Mucosa of gallbladder (tissue), 1 donor: ENCODE results near the gene MAPK10. TPM values are rescaled to one million over a fixed set of nuclear protein-coding genes. Genes with fewer than 3 reads are reported as not detected.
"Not testable (repeated sequence)": the region's sequence is repeated elsewhere in the genome, so short reads cannot be mapped to it uniquely, and the experiment has no call there.

ENCODE experiments used
- DNase-seq: peaks from one replicate; pipeline ENCODE4 v3.0.0-alpha.2; 2020; ENCODE audit warnings: low spot score
- total RNA-seq: library from RNA; stranded (reverse); gene quantifications from one replicate; pipeline ENCODE4 v1.2.1, GENCODE V29; 2021
- donor health status: DM: no; HTN: no; CAD: no.

Gene MAPK10
- total RNA-seq, 1 donor from 2014 or later = 45.0 TPM

DNA sequence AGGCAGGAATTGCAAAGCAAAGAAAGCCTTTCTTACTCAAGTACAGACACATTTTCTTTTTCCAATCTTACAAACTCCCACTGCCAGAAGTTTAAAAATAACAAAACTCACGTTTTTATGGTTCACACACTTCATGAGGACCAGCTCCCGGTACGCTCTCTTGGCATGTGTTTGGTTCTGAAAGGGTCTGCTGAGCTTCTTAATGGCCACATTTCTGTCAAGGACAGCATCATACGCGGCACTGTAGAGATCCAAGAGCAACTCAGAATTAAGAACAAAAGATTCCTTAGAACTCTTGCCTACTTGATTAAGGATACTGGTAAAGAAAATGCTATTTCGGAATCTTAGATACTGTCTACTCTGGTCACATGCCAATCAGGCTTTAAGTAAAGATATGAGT is 252.7 kb downstream of the MAPK10 start:
- no peak for DNase-seq

DNA sequence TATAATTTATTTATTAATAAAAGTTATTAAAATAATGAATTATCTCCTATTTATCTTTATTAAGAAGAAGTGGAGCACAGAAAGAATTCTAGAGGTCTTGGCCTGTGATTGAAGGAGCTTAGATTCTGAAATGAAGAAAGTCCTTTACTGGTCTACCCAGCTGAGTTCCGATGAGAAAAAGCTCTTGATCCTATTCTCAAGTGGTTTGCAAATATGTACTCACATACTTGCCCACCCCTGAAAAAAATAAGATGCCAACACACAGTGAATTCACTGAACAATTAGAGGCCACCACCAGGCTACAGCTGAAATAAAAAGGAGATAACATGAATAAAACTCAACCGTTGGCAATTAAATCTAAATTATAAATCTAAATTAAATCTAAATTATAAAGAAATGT is 253.4 kb downstream of the MAPK10 start:
- DNase-seq = no peak

DNA sequence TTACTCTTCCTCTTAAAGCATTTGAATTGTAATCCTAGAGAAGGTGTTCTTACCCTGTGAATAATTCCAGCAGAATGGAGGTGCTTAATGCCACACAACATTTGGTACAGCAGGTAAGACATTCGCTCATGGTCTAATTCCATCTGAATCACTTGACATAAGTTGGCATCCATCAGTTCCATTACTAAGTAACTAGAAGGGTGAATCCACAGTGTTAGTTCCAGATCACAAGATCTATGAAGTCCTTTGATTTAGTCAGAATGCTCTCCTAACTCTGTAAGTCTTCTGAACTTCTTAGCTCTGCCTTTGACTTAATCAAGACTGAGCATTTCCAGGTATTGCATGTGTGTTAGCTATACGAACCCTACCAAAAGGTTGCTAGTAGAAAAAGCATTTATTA is 258.0 kb downstream of the MAPK10 start:
- no peak for DNase-seq

DNA sequence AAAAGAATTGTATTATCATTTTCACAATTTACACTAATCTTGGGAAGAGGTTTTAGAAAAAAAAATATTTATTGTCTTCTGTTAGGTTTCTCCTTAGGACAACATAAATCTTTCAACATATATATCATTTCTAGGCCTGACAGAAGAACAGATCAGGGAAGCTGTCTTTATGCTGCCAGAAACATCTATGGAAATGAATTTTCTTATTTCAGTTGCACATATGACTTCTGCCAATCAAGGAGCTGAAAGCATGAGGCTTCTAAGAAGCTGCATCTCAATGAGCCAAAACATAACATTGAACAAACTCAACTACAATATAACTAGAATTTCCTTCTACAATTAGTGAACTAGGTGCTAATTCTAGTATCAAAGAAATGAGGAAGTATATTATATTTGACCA is 258.4 kb downstream of the MAPK10 start:
- DNase-seq = no peak

DNA sequence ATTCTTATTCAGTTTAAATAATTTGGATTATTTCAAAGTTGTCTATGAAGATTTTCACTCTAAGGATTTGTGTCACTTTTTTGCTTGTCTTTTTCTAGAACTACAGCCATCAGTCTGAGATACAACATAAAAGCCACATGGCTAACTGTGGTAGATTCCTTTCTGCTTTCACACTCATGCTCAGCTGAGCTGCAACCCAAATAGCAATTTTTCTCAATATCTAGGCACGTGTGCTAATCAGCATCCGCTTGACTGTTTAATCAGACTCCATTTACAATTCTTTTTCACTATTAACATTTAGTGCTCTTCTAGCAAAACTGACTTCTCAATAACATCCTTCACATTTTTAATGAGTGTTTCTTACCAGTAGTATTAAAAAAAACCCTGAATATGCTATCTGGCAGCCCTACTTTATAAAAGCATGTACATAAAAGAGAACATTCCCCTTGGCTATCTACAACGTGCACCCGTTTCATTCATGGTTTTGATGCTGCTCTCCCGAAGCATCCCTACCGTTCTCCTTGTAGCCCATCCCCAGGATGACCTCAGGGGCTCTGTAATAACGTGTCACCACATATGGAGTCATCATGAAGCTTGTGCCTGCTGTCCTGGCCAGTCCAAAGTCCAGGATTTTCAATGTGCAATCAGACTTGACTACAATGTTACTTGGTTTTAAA is 259.2 kb downstream of the MAPK10 start:
- DNase-seq = no peak

DNA sequence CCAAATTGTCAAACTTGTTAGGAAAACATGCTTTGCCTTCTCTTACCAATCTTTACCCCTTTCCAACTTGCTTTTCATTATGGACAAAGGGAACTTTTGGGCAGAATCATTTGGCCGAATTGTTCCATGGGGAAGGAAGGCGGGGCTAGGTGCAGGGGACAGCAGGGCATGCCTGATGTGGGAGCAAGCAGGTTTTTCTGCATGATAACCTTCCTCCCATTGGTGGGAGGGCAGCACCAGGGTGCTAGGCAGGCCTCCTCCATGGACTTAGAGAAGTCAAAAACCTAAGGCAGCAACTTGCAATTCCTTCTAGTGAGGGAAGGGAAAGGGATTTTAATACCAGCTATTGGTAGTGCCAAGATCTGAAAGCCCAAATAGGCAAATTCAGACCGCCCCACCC is 260.5 kb downstream of the MAPK10 start:
- DNase-seq = no peak

DNA sequence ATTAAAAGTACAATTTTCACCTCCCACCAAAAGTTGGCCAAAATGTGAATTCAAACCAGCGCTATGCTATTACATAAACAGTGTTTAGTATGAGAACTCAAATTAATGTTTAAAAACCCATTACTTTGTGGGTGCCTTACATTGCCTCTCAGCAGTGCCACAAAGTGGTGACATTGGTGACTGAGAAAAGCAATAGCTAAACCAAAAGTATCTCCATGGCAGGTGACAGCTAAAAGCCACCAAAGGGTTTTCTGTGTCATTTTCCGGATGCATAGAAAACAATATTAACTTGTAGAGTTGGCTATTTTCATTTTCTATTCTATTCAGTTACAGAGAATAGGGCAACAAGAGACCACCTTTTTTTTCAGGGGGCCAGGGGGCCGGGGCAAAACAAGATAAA is 261.2 kb downstream of the MAPK10 start:
- no peak for DNase-seq

DNA sequence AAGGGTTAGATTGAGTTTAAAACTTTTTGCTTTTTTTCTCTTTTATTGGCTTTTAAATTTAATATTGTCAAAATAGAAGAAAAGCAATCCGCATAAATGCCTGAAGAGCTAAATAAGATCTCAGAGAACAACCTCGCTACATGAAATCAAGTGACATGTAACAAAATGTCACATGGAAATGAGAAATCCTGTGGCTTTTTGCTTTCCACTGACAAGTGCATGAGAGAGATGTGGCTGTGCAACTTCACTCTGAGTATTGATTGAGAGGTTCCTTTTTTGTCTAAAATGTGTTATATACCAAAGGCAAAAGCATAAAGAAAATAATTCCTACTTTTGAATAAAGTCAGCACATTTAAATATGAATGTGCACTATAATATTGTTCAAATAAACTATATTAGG is 263.5 kb downstream of the MAPK10 start:
- DNase-seq = no peak

DNA sequence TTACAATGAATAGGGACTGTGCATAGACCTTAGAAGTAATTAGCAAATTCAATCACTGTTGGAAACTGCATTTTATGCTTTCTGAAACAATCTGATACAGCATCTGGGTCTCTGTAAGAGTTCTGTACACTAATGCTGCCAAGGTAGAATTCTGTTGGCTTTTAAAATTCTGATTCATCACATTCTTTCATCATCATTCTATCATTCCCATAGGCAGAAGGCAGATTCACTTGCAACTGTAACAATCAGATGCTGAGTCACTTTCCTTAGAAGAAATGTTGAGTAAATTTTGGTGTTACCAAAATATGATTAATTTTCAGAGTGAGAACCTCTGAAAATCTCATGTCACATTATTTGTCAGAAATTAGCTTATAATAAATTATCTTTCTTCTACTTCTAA is 267.2 kb downstream of the MAPK10 start:
- no peak for DNase-seq

DNA sequence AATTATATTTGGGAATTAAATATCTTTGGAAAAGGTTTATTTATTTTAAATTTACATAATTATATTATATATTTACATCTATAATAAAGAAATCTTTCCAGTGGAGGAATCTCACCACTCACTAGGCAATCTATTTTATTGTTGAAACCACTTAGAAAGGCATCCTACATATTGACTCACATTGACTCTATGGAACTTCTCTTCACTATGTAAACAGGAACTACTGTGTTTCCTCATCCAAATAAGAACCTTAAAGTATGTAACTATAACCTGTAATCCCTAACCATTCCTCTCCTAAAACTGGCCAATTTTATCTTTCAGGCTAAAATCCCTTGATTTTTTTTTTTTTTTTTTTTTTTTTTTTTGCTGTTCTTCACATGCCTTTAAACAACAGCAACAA is 268.7 kb downstream of the MAPK10 start:
- DNase-seq = no peak

DNA sequence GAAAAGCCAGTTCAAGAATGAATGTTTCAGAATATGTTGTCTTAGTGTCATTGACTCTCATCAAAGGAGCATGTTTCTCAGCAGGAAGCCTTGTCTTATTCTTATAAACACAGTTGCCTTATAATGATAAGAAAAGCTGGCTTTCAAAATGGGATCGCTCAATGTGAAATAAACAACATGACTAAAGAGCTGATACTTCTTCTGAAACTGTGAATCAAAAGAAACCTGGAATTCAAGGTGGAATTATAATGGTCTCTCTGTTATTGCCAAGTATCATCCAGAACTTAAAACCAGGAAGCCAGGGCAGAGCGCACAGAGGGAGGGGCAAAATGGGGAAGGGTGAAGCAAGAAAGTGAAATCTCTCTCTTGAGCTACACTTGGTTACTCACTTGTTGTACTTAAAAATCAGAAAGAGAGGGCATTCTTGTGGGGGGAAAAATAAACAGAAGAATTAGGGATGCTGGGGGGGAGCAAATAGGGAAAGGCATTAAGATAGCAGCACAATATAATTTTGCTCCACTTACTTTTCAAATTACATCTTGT is 270.0 kb downstream of the MAPK10 start:
- no peak for DNase-seq

DNA sequence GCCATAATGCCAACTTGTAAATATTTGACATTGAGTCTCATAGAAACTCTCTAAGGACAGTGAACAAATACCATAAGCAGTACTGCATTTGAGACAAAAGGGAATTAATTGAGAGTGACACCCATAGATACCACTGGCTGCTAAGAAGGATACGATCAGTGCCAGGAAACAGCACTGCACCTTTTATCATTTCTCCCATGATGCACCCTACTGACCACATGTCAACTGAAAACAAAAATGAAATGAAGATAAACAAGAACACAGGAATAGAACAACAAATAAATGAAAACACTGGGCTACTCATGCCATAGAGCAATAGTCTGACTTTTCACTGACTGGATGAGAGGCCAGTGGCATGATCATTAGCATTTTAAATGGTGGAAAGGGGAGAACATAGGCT is 270.8 kb downstream of the MAPK10 start:
- no peak for DNase-seq

DNA sequence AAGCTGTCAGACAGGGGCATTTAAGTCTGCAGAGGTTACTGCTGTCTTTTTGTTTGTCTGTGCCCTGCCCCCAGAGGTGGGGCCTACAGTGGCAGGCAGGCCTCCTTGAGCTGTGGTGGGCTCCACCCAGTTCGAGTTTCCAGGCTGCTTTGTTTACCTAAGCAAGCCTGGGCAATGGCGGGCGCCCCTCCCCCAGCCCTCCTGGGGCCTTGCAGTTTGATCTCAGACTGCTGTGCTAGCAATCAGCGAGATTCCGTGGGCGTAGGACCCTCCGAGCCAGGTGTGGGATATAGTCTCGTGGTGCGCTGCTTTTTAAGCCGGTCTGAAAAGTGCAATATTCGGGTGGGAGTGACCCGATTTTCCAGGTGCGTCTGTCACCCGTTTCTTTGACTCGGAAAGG is 284.1 kb downstream of the MAPK10 start:
- DNase-seq = not testable (repeated sequence)

DNA sequence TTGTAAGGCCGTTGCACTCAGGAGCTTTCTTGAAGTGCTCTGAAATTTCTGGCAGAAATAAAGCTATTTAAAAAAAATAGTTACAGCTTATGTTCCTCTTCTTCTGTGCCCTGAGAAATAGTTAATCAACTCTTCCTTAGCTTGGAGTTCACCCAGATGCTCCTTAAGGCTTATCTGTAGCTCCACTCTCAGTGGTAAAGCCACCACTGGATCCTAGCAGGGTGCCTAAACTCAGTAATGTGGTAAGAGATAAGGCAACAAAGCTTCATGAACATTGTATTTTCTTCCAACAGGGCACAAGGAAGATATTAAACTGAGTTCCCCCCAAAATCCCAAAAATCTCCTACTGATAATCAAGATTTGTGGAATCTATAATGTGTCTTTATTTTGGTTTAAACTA is 299.5 kb downstream of the MAPK10 start:
- no peak for DNase-seq

DNA sequence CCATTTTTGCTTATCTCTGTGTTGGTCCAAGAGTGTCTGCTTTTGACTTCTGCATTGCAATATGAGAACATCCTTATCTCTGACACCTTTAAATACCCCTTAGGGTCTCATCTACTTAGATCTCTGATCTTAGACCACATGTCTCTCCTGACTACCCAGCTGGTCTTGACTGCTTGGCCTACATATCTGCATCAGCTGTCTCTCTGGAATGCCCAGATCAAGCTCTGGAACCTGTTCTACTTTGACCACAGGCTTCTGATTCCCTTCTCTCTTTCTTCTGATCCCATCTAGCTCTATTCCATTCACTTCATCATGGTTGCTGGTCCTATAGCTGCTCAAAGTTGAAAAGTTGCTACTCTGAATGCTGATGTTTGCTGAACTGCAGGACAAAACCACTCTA is 301.2 kb downstream of the MAPK10 start:
- DNase-seq = no peak

DNA sequence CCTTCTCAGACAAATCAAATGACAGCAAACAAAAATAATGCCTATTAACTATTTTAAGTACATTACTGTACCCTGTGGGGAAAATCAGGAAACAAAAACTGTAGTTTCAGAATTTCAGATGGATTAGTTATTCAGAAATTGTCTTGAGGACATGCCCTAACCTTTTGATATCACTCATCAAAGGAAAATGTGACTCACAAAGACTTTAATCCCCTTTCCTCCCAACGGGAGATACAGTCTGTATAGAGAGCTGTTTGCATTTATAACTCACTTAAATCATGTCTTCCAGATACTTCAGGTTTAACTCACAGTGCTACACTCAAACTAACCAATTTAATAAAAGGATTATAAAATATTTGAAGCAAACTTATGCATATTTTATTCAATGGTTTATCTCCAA is 304.0 kb downstream of the MAPK10 start:
- DNase-seq = no peak

DNA sequence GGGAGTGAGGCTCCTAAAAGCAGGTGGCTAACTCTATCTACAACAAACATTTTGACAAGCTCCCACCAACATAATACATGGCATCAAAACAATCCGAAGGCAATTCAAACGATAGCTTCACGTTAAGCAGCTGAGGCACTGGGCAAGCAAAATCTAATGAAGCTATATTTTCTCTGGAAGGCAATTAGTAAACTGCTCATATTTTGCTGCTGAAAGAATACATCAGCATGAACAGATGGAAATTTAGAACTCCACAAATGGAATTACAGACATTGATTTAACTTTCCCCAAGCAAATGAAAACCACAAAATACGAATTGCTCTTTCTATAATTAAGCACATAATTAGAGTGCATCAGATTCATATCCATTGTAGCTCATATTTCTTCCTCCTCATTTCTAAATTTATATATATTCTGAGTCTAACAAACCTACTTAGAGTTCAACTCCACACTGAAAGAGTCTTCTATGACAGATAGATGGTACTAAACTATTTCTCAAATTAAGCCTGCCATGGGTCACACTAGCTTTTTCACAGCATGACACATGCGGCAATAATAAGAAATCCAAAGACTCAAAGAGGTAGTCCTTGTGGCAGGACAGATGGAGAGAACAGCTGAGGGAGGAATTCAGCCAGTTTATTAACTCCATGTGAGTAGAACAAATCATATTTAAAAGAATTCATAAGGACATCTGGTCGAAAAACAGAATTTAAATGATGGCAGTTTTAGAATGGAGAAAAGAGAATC is 305.4 kb downstream of the MAPK10 start:
- DNase-seq = no peak

DNA sequence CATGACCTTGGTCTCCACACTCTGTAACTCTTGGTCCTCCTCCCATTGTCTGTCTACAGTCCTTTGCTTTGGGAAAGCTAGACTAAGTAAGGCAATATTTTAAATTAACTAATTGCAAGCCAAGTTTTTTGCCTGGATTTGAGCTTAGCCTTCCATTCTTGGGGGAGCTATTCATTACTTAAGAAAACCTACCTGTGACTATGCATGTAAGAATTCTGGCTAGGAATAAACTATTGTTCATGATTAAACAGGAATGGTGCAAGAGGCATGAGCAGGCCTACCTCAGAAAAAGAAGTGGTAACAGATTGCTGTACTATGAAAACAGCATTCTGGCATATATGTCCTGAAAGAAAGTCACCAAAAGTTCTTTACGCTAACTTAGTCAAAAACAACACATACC is 309.4 kb downstream of the MAPK10 start:
- no peak for DNase-seq

DNA sequence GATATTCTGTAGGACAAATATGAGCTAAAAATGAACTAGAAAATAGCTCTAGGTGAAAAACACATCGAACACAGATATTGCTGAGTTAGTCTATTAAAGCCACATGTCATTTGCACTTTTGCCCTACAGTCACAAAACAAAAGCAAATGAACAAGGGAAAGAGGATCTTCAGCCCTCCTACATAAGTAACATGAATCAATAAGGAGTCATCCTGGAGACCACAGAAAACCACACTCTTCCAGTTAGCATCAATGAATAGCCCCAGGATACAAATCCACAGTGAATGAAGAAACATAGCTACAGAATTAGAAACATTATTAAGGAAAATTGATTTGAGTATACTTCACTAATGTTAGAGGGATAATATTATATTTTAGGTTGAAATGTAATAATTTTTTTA is 311.4 kb downstream of the MAPK10 start:
- no peak for DNase-seq

DNA sequence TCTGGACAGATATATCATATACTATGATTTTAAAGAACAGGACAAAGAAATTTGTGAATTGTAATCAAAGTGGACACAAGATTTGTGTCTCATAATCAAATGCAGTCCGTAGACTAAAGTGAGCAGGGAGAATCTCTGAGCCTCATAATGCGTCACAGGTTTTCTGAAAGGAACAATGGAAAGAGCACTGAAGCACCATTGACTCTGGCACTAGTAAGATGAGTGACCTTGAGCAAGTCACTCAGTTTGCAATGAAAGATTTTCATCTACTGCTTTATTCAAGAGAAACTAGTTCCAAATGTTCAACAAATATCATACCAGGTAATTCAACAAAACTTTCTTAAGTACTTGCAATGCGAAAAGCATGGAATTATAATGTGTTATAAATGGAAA is 315.3 kb downstream of the MAPK10 start:
- DNase-seq = no peak

DNA sequence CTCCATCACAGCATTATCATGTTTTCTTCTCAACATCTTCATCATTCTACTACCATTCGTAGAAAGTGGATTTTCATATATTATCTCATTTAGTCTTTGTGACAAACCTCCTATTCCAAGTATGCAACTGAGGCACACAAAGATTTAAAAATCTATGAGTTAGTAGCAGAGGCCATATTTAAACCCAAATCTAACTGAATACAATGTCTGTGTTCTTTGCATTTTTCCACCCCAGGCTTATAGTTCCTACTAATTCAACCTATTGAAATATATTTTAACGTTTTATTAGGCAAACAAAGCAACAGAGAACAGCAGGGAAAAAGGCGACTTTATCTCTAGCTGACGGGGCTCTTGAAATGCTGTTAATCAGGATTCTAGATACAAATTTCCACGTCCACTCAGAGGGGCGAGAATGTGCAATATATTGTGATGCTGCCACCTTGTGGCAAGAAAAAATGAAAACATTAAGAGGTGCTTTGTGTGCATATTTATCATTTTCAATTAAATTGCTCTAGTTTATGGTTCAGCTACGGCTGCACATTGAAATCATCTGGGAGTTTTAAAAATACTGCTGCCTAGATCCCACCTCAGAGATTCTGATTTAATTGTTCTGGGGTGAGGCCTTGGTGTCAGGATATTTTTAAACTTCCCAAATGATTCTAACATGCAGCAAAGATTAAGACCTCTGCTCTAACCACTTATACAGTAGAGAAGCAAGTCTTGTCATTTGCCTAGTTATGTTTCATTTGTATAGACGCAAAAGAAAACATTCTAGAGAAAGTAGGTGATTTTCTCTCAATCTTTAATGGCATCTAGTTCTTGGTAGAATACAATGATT is 315.9 kb downstream of the MAPK10 start:
- peak; percentile 16 for DNase-seq

DNA sequence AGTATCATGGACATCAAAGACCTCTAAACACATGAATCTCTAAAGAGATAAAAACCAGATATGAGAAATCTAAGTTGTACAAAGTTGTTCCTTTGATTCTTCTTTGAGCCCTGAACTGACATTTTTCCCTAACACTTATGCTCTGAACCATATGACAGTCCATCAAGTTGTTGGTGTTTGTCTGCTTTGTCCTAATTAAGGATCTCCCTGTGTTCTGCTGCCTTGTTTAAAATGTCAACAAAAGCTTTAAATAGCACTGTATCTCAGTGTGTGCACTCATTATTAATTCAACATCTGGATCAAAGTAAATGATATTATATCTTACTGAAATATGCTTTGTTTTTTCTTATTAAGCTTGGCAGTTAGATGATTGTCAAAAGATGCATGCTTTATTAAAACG is 321.8 kb downstream of the MAPK10 start:
- no peak for DNase-seq

DNA sequence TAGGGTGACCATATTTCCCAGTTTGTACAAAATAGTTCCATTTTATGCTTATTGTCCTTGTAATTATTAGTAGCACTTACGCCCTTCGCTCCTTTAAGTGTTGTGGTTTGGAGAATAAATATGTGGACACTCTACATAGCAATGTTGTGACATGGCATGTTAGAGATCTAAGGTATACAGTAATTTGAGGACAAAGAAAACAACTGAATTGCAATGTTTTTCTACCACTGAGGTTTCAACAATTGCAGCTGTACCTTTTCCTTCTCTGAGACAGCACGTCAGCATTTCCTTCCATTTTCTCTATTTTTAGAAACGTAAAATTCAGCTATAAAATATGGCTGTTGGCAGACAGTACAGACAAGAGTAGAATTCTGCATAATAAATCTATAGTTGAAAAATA is 323.1 kb downstream of the MAPK10 start:
- no peak for DNase-seq
